DOHH2 (cell line): ENCODE measurements around the gene ABAT.

Source experiments
- EZH2phosphoT487 ChIP-seq: fragments of 200-600 bp; sonication (generic); IDR thresholded peaks from 2 replicates; pipeline ENCODE4 v1.6.1; 2017; ENCODE audit warnings: borderline replicate concordance, mild to moderate bottlenecking, antibody characterized with exemption, low read length, moderate library complexity, mixed read lengths
- TF ChIP-seq, protein P1 (sequence below): fragments of 200-600 bp; sonication (generic); IDR thresholded peaks from one replicate; pipeline ENCODE4 v1.5.1; 2014; ENCODE audit warnings: antibody characterized with exemption, mild to moderate bottlenecking, low read depth, low read length; ENCODE audit not compliant: poor library complexity, severe bottlenecking

DNA sequence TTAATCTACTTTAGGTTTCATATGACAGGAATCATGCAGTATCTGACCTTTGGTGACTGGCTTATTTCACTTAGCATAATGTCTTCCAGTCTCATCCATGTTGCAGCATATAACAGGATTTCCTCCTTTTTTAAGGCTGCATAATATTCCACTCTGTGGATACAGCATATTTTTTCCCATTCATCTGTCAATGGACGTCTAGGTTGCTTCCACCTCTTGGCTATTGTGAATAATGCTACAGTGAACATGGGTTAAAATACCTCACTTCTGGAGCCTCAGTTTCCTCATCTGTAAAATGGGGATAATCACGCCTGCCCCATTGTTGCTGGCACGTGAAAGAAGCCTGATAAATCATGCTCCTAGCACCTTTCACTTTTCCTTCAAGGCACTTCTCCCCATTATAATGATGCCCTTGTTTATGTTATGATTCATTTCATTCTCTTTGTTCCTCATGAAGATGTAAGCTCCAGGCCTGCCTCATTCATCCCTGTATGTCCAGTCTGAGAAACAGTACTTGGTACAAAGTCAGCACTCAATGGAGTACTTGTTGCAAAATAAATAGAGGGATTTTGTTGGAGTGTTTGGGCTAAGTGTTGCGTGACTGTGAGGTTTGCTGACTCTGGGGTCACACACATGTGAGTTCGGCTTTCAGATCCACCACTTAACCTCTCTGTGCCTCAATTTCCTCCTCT is 59.6 kb downstream of the ABAT start:
- TF ChIP-seq, protein P1, sequence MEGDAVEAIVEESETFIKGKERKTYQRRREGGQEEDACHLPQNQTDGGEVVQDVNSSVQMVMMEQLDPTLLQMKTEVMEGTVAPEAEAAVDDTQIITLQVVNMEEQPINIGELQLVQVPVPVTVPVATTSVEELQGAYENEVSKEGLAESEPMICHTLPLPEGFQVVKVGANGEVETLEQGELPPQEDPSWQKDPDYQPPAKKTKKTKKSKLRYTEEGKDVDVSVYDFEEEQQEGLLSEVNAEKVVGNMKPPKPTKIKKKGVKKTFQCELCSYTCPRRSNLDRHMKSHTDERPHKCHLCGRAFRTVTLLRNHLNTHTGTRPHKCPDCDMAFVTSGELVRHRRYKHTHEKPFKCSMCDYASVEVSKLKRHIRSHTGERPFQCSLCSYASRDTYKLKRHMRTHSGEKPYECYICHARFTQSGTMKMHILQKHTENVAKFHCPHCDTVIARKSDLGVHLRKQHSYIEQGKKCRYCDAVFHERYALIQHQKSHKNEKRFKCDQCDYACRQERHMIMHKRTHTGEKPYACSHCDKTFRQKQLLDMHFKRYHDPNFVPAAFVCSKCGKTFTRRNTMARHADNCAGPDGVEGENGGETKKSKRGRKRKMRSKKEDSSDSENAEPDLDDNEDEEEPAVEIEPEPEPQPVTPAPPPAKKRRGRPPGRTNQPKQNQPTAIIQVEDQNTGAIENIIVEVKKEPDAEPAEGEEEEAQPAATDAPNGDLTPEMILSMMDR = no peak
- TF ChIP-seq EZH2phosphoT487 = no peak
